Astrocyte (in vitro differentiated cells and primary cell): ENCODE results near the gene SERPINA9. TPM values are rescaled to one million over a fixed set of nuclear protein-coding genes. Genes with fewer than 3 reads are reported as not detected.

Source experiments
- DNase-seq: peaks from one replicate; pipeline ENCODE4 v3.0.0-alpha.2; 2010; ENCODE audit warnings: low read depth
- FAIRE-seq: peaks from 2 replicates; lab custom pipeline; 2011; peaks lifted over from hg19 to GRCh38; lab: Jason Lieb, UNC
- H2AFZ ChIP-seq: 2 replicates; pipeline ENCODE4 v1.6.0; 2012; ENCODE audit warnings: low read depth, low read length, inconsistent platforms
- H3K27ac ChIP-seq: 2 replicates; pipeline ENCODE4 v1.5.1; 2011; ENCODE audit warnings: low read depth, low read length, inconsistent platforms
- H3K27me3 ChIP-seq: 2 replicates; pipeline ENCODE4 v1.6.0; 2011; ENCODE audit warnings: low read length, inconsistent platforms; ENCODE audit not compliant: insufficient read depth
- H3K36me3 ChIP-seq: 2 replicates; pipeline ENCODE4 v1.5.1; 2011; ENCODE audit warnings: low read length, inconsistent platforms; ENCODE audit not compliant: insufficient read depth
- H3K4me1 ChIP-seq: 2 replicates; pipeline ENCODE4 v1.5.1; 2011; ENCODE audit warnings: low read length, inconsistent platforms; ENCODE audit not compliant: insufficient read depth
- H3K4me2 ChIP-seq: 2 replicates; pipeline ENCODE4 v1.6.0; 2012; ENCODE audit warnings: low read length, inconsistent platforms
- H3K4me3 ChIP-seq: 2 replicates; pipeline ENCODE4 v1.5.1; 2011; ENCODE audit warnings: low read depth, mild to moderate bottlenecking, low read length, inconsistent platforms; ENCODE audit not compliant: insufficient read depth
- H3K79me2 ChIP-seq: 2 replicates; pipeline ENCODE4 v1.6.0; 2012; ENCODE audit warnings: mild to moderate bottlenecking, low read length, inconsistent platforms; ENCODE audit not compliant: insufficient read depth
- H3K9ac ChIP-seq: 2 replicates; pipeline ENCODE4 v1.6.0; 2012; ENCODE audit warnings: mild to moderate bottlenecking, low read length, inconsistent platforms
- H3K9me3 ChIP-seq: 2 replicates; pipeline ENCODE4 v1.5.1; 2012; ENCODE audit warnings: low read depth, mild to moderate bottlenecking, low read length, inconsistent platforms; ENCODE audit not compliant: insufficient read depth
- H4K20me1 ChIP-seq: 2 replicates; pipeline ENCODE4 v1.6.0; 2012; ENCODE audit warnings: low read length, inconsistent platforms; ENCODE audit not compliant: insufficient read depth
- H3K27ac Mint-ChIP-seq: one replicate; pipeline ENCODE4 v1.8.0; 2021; ENCODE audit warnings: mild to moderate bottlenecking, mixed read lengths; ENCODE audit not compliant: unreplicated experiment
- H3K27me3 Mint-ChIP-seq: one replicate; pipeline ENCODE4 v1.8.0; 2021; ENCODE audit warnings: low read depth, mixed read lengths; ENCODE audit not compliant: unreplicated experiment
- H3K36me3 Mint-ChIP-seq: one replicate; pipeline ENCODE4 v1.8.0; 2021; ENCODE audit warnings: low read depth, mixed read lengths; ENCODE audit not compliant: unreplicated experiment
- H3K4me1 Mint-ChIP-seq: one replicate; pipeline ENCODE4 v1.8.0; 2021; ENCODE audit warnings: low read depth, mixed read lengths; ENCODE audit not compliant: unreplicated experiment
- H3K4me3 Mint-ChIP-seq: one replicate; pipeline ENCODE4 v1.8.0; 2021; ENCODE audit warnings: mild to moderate bottlenecking, moderate library complexity, mixed read lengths; ENCODE audit not compliant: unreplicated experiment
- H3K9me3 Mint-ChIP-seq: one replicate; pipeline ENCODE4 v1.8.0; 2021; ENCODE audit warnings: mild to moderate bottlenecking, mixed read lengths; ENCODE audit not compliant: unreplicated experiment
- CTCF ChIP-seq: IDR thresholded peaks from 2 replicates; pipeline ENCODE4 v1.5.1; 2011; ENCODE audit warnings: low read depth, mild to moderate bottlenecking, inconsistent platforms, low read length, moderate library complexity; ENCODE audit not compliant: insufficient read depth
- EZH2 ChIP-seq: IDR thresholded peaks from 2 replicates; pipeline ENCODE4 v1.6.1; 2012; ENCODE audit warnings: mild to moderate bottlenecking, low read length, inconsistent platforms; ENCODE audit not compliant: insufficient read depth
- total RNA-seq: library from RNA; stranded (reverse); gene quantifications from 2 replicates; pipeline ENCODE4 v1.2.1, GENCODE V29; 2021

Gene SERPINA9
- total RNA-seq, 1 donor from 2014 or later, result not detected

- Mint-ChIP-seq H3K27ac (no peak overlapping the region), H3K4me1 (no peaks in the 10 kb centered on the region), H3K9me3 (peaks cover 4% of the 10 kb centered on the region), H3K36me3 (no peaks in the 10 kb centered on the region), H3K4me3 (no peak overlapping the region), H3K27me3 (peaks cover 49% of the 10 kb centered on the region)
- no peaks in the 10 kb centered on the region for H3K9me3 ChIP-seq
- DNase-seq (no peak), FAIRE-seq (no peak)
- H3K27me3 ChIP-seq, result peaks cover 4% of the 10 kb centered on the region
- no peaks in the 10 kb centered on the region for H3K4me1 ChIP-seq
- no peak overlapping the region for H3K27ac ChIP-seq
- no peak overlapping the region for H3K4me2 ChIP-seq
- no peaks in the 10 kb centered on the region for H3K36me3 ChIP-seq
- no peak for TF ChIP-seq EZH2
- TF ChIP-seq CTCF, result no peak
- H2AFZ ChIP-seq, result no peak overlapping the region
- no peak overlapping the region for H3K9ac ChIP-seq
- H4K20me1 ChIP-seq, result no peaks in the 10 kb centered on the region
- no peaks in the 10 kb centered on the region for H3K79me2 ChIP-seq
- no peak overlapping the region for H3K4me3 ChIP-seq
Measured at GRCh38 chr14:94446126-94446525, 29.9 kb downstream of the SERPINA9 start.

- no peak overlapping the region for H3K9ac ChIP-seq
- no peak overlapping the region for H3K27ac ChIP-seq
- no peaks in the 10 kb centered on the region for H3K4me1 ChIP-seq
- no peak overlapping the region for H2AFZ ChIP-seq
- no peak overlapping the region for H3K27ac Mint-ChIP-seq
- no peaks in the 10 kb centered on the region for H3K79me2 ChIP-seq
- no peaks in the 10 kb centered on the region for H3K9me3 ChIP-seq
- H3K4me2 ChIP-seq, result no peak overlapping the region
- no peak for DNase-seq
- TF ChIP-seq CTCF (no peak), EZH2 (no peak)
- H3K27me3 ChIP-seq, result no peaks in the 10 kb centered on the region
- no peaks in the 10 kb centered on the region for H4K20me1 ChIP-seq
- H3K9me3 Mint-ChIP-seq, result peaks cover 2% of the 10 kb centered on the region
- no peaks in the 10 kb centered on the region for H3K4me1 Mint-ChIP-seq
- FAIRE-seq, result no peak
- H3K36me3 Mint-ChIP-seq, result no peaks in the 10 kb centered on the region
- H3K4me3 ChIP-seq, result no peak overlapping the region
- H3K4me3 Mint-ChIP-seq, result no peak overlapping the region
- peaks cover 41% of the 10 kb centered on the region for H3K27me3 Mint-ChIP-seq
- H3K36me3 ChIP-seq, result no peaks in the 10 kb centered on the region
Measured at GRCh38 chr14:94445003-94445402, 31.0 kb downstream of the SERPINA9 start.

GRCh38 chr14:94441531-94442205 is 34.3 kb downstream of the SERPINA9 start:
- H3K9ac ChIP-seq, result no peak overlapping the region
- FAIRE-seq (no peak), DNase-seq (no peak)
- Mint-ChIP-seq H3K4me1 (no peaks in the 10 kb centered on the region), H3K4me3 (no peak overlapping the region), H3K27ac (no peak overlapping the region), H3K27me3 (peaks cover 26% of the 10 kb centered on the region), H3K36me3 (no peaks in the 10 kb centered on the region), H3K9me3 (no peaks in the 10 kb centered on the region)
- no peaks in the 10 kb centered on the region for H3K36me3 ChIP-seq
- no peak for TF ChIP-seq CTCF
- TF ChIP-seq EZH2, result no peak
- no peak overlapping the region for H3K4me2 ChIP-seq
- no peaks in the 10 kb centered on the region for H4K20me1 ChIP-seq
- no peak overlapping the region for H3K27ac ChIP-seq
- no peaks in the 10 kb centered on the region for H3K4me1 ChIP-seq
- no peak overlapping the region for H2AFZ ChIP-seq
- no peaks in the 10 kb centered on the region for H3K79me2 ChIP-seq
- no peak overlapping the region for H3K4me3 ChIP-seq
- H3K27me3 ChIP-seq, result no peaks in the 10 kb centered on the region
- H3K9me3 ChIP-seq, result no peaks in the 10 kb centered on the region
